K562 (cell line): ENCODE measurements around the gene PLPPR1. TPM values are rescaled to one million over a fixed set of nuclear protein-coding genes. Genes with fewer than 3 reads are reported as not detected.

ENCODE experiments used
- ATAC-seq: fragments of 200-7000 bp; cut with Tn5 transposase; 3 replicates; pipeline ENCODE4 v1.9.1; 2020; ENCODE audit warnings: moderate library complexity
- BruUV-seq: library from RNA; stranded (reverse); fragments of 400-500 nt; replicated peaks from 2 replicates; lab custom pipeline; 2021; lab: Mats Ljungman, UMichigan
- CTCF ChIA-PET: fragments of 300-600 bp; formaldehyde crosslinking; extraction: SDS; loops from one replicate; lab custom pipeline; 2021; ENCODE audit warnings: low intra/inter-chr PET ratio; lab: Yijun Ruan, JAX
- POLR2A ChIA-PET: fragments of 300-600, 350-650 bp; sonication (Branson Sonifier 250); formaldehyde crosslinking; extraction: SDS; loops from one replicate; lab custom pipeline; 2021; ENCODE audit warnings: antibody characterized with exemption, inconsistent platforms; lab: Yijun Ruan, JAX
- DNase-seq, 4 experiments: peaks; one replicate each; pipeline versions ENCODE4 v3.0.0 to v3.0.0-alpha.2; 2011 to 2018; ENCODE audit warnings: low spot score in 3 of 4, mixed read lengths in 3 of 4; ENCODE audit errors: extremely low read depth in 1 of 4
- FAIRE-seq: peaks from 2 replicates; lab custom pipeline; 2011; peaks lifted over from hg19 to GRCh38; lab: Jason Lieb, UNC
- H2AFZ ChIP-seq: 2 replicates; pipeline ENCODE4 v1.6.0; 2011; ENCODE audit warnings: low read depth, low read length, control low read depth, inconsistent platforms
- H3K27ac ChIP-seq: fragments of 200-600 bp; 3 replicates; pipeline ENCODE4 v1.8.0; 2011; ENCODE audit warnings: low read depth, mild to moderate bottlenecking, control low read depth, inconsistent platforms, low read length, moderate library complexity, mixed read lengths; ENCODE audit errors: extremely low read depth
- H3K27me3 ChIP-seq, 2 experiments: fragments of 300-600 bp in 1 of 2; 2 replicates in 1 of 2; 3 replicates in 1 of 2; pipeline versions ENCODE4 v1.6.0 to v1.8.0; 2011; ENCODE audit warnings: inconsistent platforms in 2 of 2, low read length in 2 of 2, mild to moderate bottlenecking in 1 of 2, mixed read lengths in 1 of 2, moderate library complexity in 1 of 2; ENCODE audit not compliant: control insufficient read depth in 2 of 2, insufficient read depth in 2 of 2
- H3K36me3 ChIP-seq: fragments of 300-600 bp; 3 replicates; pipeline ENCODE4 v1.8.0; 2011; ENCODE audit warnings: mild to moderate bottlenecking, low read length, inconsistent platforms; ENCODE audit not compliant: control insufficient read depth, insufficient read depth
- H3K4me1 ChIP-seq, 2 experiments: fragments of 200-600 bp in 1 of 2; replicated peaks in 1 of 2; 2 replicates in 1 of 2; 3 replicates in 1 of 2; pipeline versions ENCODE4 v1.5.1 to v1.8.0; 2011; ENCODE audit warnings: inconsistent platforms in 2 of 2, low read length in 2 of 2, mild to moderate bottlenecking in 1 of 2, mixed read lengths in 1 of 2, moderate library complexity in 1 of 2; ENCODE audit not compliant: control insufficient read depth in 2 of 2, insufficient read depth in 2 of 2
- H3K4me2 ChIP-seq: 2 replicates; pipeline ENCODE4 v1.6.1; 2011; ENCODE audit warnings: low read length, control low read depth, inconsistent platforms, mixed read lengths; ENCODE audit not compliant: insufficient read depth
- H3K4me3 ChIP-seq: fragments of 200-600 bp; sonication (generic), shearing (Covaris generic); 2 replicates; pipeline ENCODE4 v1.5.1; 2016; ENCODE audit warnings: control low read depth, inconsistent platforms
- H3K79me2 ChIP-seq: fragments of 200-600 bp; 3 replicates; pipeline ENCODE4 v1.8.0; 2011; ENCODE audit warnings: low read length, inconsistent platforms; ENCODE audit not compliant: control insufficient read depth, insufficient read depth
- H3K9ac ChIP-seq, 2 experiments: 2 replicates each; pipeline versions ENCODE4 v1.6.0 to v1.6.1; 2011; ENCODE audit warnings: low read depth in 2 of 2, low read length in 2 of 2, control low read depth in 1 of 2, inconsistent platforms in 1 of 2, mild to moderate bottlenecking in 1 of 2, mixed read lengths in 1 of 2; ENCODE audit not compliant: insufficient read depth in 1 of 2
- H3K9me1 ChIP-seq: one replicate; pipeline ENCODE4 v1.6.0; 2011; ENCODE audit warnings: inconsistent platforms, mild to moderate bottlenecking, low read length, moderate library complexity; ENCODE audit not compliant: control insufficient read depth, insufficient read depth
- H3K9me3 ChIP-seq: replicated peaks from 2 replicates; pipeline ENCODE4 v1.5.1; 2011; ENCODE audit warnings: low read depth, low read length, inconsistent platforms; ENCODE audit not compliant: control insufficient read depth, insufficient read depth
- H4K20me1 ChIP-seq: replicated peaks from 2 replicates; pipeline ENCODE4 v1.6.1; 2011; ENCODE audit warnings: low read length, inconsistent platforms, mixed read lengths; ENCODE audit not compliant: control insufficient read depth, insufficient read depth
- CREM ChIP-seq: IDR thresholded peaks from 2 replicates; pipeline ENCODE4 v1.6.1; 2014; ENCODE audit warnings: antibody characterized with exemption, low read depth
- HNRNPUL1 ChIP-seq: fragments of 200-400 bp; formaldehyde crosslinking; IDR thresholded peaks from 2 replicates; pipeline ENCODE4 v1.6.1; 2017; ENCODE audit warnings: low read length
- MAZ ChIP-seq, 2 experiments: fragments of 450-650 bp in 1 of 2; sonication (generic) in 1 of 2; formaldehyde crosslinking; IDR thresholded peaks in 1 of 2; conservative IDR thresholded peaks in 1 of 2; 2 replicates each; pipeline versions ENCODE4 v1.4.0 to v1.5.0; 2020; ENCODE audit warnings: mild to moderate bottlenecking in 1 of 2, missing genetic modification reagents in 1 of 2
- RB1 ChIP-seq: fragments of 450-650 bp; IDR thresholded peaks from 2 replicates; pipeline ENCODE4 v1.6.1; 2017; ENCODE audit warnings: low read depth, mild to moderate bottlenecking
- TEAD1 ChIP-seq, 2 experiments: fragments of 450-650 bp in 1 of 2; sonication (generic) in 1 of 2; formaldehyde crosslinking; IDR thresholded peaks; 2 replicates each; pipeline versions ENCODE4 v1.4.0 to v1.8.0; 2020 to 2022; ENCODE audit warnings: mild to moderate bottlenecking in 2 of 2, missing genetic modification reagents in 1 of 2
- whole genome bisulfite sequencing: fragments of 100-300 bp; shearing (Covaris generic); methylation state at CpG from one replicate; pipeline ENCODE4 v1.1.6; 2016; ENCODE audit warnings: low coverage, mixed read lengths; ENCODE audit not compliant: insufficient coverage; ENCODE audit errors: missing lambda C conversion rate; 5-methylcytosine and 5-hydroxymethylcytosine counted together
- in situ Hi-C: fragments of 300-500 bp; cut with MboI; formaldehyde crosslinking; loops from 4 replicates; pipeline ENCODE4 v1.15.0; 2018; ENCODE audit warnings: inconsistent platforms, mixed read lengths
- intact Hi-C: fragments of 100-400 bp; cut with micrococcal nuclease; formaldehyde crosslinking; loops from 2 replicates; pipeline ENCODE4 v1.14.2; 2022
- polyA plus RNA-seq, 8 experiments: library from polyadenylated mRNA; depleted of rRNA in 4 of 8; stranded (reverse) in 5 of 8; unstranded in 3 of 8; fragments of >200 nt; fragmentation: Nextera tagmentation in 2 of 8; fragmentation: Illumina TruSeq in 1 of 8; extraction: Ambion mirVana in 2 of 8; extraction: Trizol in 1 of 8; gene quantifications; 2 replicates each; pipeline versions ENCODE4 v1.2.1 to v1.2.3, GENCODE V29; 2011 to 2014; ENCODE audit warnings: inconsistent platforms in 1 of 8, missing spikeins in 1 of 8
- total RNA-seq, 7 experiments: library from RNA; depleted of rRNA in 6 of 7; stranded (reverse); fragments of >200 nt in 6 of 7; fragmentation: Illumina TruSeq in 2 of 7; extraction: Trizol in 2 of 7; gene quantifications; 2 replicates each; pipeline versions ENCODE4 v1.2.1 to v1.2.3, GENCODE V29; 2011 to 2021; ENCODE audit warnings: low replicate concordance in 1 of 7
- TF ChIP-seq, protein P1 (sequence below), 2 experiments: fragments of 450-650 bp; IDR thresholded peaks; 2 replicates each; pipeline ENCODE4 v1.6.1; 2016
- TF ChIP-seq, protein P2 (sequence below): sonication (generic); formaldehyde crosslinking; IDR thresholded peaks from 2 replicates; pipeline ENCODE4 v1.8.0; 2022; ENCODE audit warnings: mild to moderate bottlenecking, missing genetic modification reagents
- TF ChIP-seq, protein P3 (sequence below): fragments of 450-650 bp; formaldehyde crosslinking; IDR thresholded peaks from 2 replicates; pipeline ENCODE4 v1.4.0; 2020; ENCODE audit warnings: mild to moderate bottlenecking, mixed read lengths

The PLPPR1 gene
- total and polyA plus RNA-seq, 9 of the 15 experiments (the other 6 are each of a cell fraction or from before 2014, with no cell fraction given) = not detected

GRCh38 chr9:101165131-101165530 lies 136.6 kb downstream of the PLPPR1 start:
- CTCF ChIA-PET = no interaction called here

DNA sequence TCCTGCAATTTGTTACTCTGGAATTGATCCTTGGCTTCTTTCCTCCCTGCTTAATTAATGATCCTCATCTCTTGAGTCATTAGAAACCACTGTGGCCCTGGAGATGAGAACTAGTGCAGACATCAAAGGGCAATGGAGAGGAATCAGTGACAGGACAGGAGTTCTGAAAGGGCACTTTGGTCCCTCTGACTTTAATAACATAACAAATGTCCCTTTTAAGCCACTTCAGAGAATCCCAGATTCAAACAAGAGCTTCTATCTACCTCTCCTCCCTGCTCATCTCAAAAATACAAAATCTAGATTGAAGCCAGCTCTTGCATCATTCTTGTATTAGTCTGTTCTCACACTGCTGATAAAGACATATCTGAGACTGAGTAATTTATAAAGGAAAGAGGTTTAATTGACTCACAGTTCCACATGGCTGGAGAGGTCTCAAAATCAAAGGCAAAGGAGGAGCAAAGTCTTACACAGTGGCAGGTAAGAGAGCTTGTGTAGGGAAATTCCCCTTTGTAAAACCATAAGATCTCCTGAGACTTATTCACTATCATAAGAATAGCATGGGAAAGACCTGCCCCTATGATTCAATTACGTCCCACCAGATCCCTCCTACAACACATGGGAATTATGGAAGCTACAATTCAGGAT lies 139.1 kb downstream of the PLPPR1 start:
- H4K20me1 ChIP-seq = no peaks in the 10 kb centered on the region
- H3K4me1 ChIP-seq = no peaks in the 10 kb centered on the region
- no peaks in the 10 kb centered on the region for H3K9me3 ChIP-seq
- ChIA-PET POLR2A (no interaction called here), CTCF (no interaction called here)
- 0% methylated on average over 1 of the region's 1 CpG for WGBS
- H3K36me3 ChIP-seq = no peaks in the 10 kb centered on the region
- H3K27ac ChIP-seq = no peak overlapping the region
- DNase-seq = no peak
- ATAC-seq = no peak
- TF ChIP-seq, protein P1, sequence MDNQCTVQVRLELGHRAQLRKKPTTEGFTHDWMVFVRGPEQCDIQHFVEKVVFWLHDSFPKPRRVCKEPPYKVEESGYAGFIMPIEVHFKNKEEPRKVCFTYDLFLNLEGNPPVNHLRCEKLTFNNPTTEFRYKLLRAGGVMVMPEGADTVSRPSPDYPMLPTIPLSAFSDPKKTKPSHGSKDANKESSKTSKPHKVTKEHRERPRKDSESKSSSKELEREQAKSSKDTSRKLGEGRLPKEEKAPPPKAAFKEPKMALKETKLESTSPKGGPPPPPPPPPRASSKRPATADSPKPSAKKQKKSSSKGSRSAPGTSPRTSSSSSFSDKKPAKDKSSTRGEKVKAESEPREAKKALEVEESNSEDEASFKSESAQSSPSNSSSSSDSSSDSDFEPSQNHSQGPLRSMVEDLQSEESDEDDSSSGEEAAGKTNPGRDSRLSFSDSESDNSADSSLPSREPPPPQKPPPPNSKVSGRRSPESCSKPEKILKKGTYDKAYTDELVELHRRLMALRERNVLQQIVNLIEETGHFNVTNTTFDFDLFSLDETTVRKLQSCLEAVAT (IDR thresholded peaks at IDR 0.05) = no peak
- TF ChIP-seq RB1 = no peak
- TF ChIP-seq, protein P2, sequence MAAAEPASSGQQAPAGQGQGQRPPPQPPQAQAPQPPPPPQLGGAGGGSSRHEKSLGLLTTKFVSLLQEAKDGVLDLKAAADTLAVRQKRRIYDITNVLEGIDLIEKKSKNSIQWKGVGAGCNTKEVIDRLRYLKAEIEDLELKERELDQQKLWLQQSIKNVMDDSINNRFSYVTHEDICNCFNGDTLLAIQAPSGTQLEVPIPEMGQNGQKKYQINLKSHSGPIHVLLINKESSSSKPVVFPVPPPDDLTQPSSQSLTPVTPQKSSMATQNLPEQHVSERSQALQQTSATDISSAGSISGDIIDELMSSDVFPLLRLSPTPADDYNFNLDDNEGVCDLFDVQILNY = no peak
- TF ChIP-seq, protein P3, sequence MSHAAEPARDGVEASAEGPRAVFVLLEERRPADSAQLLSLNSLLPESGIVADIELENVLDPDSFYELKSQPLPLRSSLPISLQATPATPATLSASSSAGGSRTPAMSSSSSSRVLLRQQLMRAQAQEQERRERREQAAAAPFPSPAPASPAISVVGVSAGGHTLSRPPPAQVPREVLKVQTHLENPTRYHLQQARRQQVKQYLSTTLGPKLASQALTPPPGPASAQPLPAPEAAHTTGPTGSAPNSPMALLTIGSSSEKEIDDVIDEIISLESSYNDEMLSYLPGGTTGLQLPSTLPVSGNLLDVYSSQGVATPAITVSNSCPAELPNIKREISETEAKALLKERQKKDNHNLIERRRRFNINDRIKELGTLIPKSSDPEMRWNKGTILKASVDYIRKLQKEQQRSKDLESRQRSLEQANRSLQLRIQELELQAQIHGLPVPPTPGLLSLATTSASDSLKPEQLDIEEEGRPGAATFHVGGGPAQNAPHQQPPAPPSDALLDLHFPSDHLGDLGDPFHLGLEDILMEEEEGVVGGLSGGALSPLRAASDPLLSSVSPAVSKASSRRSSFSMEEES (CRISPR knock-in tag) = no peak
- in situ Hi-C loops = no loop called here
- H3K9ac ChIP-seq = no peak overlapping the region
- no peak overlapping the region for H3K4me2 ChIP-seq
- no TSS peak for BruUV-seq
- H3K79me2 ChIP-seq = no peaks in the 10 kb centered on the region
- H3K4me3 ChIP-seq = no peak overlapping the region
- intact Hi-C loops = no loop called here
- no peaks in the 10 kb centered on the region for H3K9me1 ChIP-seq
- H3K27me3 ChIP-seq = no peaks in the 10 kb centered on the region
- H2AFZ ChIP-seq = no peak overlapping the region
- FAIRE-seq = no peak

More at GRCh38 chr9:101165131-101165530, 136.6 kb downstream of the PLPPR1 start:
- DNase-seq (no peak), FAIRE-seq (no peak), ATAC-seq (no peak)
- Histone ChIP-seq H3K27ac (no peak overlapping the region), H3K4me2 (no peak overlapping the region), H3K9ac (no peak overlapping the region), H3K79me2 (no peaks in the 10 kb centered on the region), H3K9me1 (no peaks in the 10 kb centered on the region), H4K20me1 (no peaks in the 10 kb centered on the region), H3K9me3 (no peaks in the 10 kb centered on the region), H3K4me1 (no peaks in the 10 kb centered on the region), H3K27me3 (no peaks in the 10 kb centered on the region), H2AFZ (no peak overlapping the region), H3K4me3 (no peak overlapping the region), H3K36me3 (no peaks in the 10 kb centered on the region)
- intact Hi-C loops = no loop called here
- WGBS = 0% methylated on average over 1 of the region's 1 CpG
- TF ChIP-seq TEAD1 (CRISPR knock-in tag; IDR thresholded peaks at IDR 0.05) (no peak), MAZ (CRISPR knock-in tag; conservative IDR thresholded peaks at IDR 0.05 in 1 of 2, IDR thresholded peaks at IDR 0.05 in 1 of 2) (no peak), CREM (no peak), HNRNPUL1 (no peak)
- in situ Hi-C loops = no loop called here
- POLR2A ChIA-PET = no interaction called here
- no TSS peak for BruUV-seq
